Measurements from ENCODE around the gene RET. TPM values are rescaled to one million over a fixed set of nuclear protein-coding genes. Genes with fewer than 3 reads are reported as not detected.

Gene RET
- total RNA-seq, 1 donor from 2014 or later = 2.3 TPM

DNA sequence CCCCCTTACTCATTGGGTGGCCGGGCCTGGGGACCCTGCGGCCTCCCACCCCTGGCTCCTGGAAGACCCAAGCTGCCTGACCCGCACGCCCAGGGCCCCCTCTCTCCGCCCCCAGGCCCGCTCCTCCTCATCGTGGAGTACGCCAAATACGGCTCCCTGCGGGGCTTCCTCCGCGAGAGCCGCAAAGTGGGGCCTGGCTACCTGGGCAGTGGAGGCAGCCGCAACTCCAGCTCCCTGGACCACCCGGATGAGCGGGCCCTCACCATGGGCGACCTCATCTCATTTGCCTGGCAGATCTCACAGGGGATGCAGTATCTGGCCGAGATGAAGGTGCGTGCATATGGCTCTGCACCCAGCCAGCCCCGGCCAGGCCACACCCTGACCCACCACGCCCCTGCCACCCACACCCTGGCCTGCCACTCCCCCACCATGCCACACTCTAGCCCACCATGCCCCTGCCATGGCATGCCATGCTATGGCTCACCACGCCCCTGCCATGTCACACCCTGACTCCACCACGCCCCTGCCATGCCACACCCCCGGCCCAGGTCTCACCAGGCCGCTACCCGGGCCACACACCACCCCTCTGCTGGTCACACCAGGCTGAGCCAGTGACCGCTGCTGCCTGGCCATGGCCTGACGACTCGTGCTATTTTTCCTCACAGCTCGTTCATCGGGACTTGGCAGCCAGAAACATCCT lies 42.7 kb downstream of the RET start:
- DNase-seq (ENCODE audit: extremely low read depth, low read depth, low spot score) = no peak

DNA sequence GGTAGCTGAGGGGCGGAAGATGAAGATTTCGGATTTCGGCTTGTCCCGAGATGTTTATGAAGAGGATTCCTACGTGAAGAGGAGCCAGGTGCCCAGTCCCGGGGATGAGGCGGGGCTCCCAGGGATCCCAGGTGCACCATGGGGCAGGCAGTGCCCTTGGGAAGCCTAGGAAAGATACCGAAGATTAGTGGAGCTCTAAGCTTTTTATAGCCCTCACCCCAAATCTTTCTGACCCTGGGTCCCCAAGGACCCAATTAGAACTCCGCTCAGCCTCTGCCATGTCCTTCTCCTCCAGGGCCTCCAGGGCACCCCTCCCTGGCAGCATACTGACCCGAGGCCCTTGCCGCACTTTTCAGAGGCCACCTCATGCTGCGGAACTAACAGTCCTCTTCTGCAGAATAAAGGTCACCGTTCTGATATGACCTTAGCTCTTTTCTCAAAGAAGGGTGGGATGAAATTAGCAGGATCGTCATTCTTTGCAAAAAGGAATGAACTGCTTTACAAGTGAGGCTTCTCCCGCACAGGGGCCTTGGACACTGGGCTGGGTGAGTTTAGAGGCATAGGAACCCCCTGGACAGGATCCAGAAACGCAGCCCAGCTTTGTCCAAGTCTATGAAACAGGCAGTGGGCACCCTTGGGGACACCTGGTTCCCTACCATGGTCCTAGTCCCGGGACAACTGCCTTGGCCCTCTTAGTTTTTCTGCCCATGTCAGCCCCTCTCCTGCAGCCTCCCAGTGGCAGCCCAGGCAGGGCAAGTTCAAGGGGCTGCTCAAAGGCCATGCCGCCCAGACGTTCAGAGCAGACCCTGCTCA lies 43.5 kb downstream of the RET start:
- no peak for DNase-seq (ENCODE audit: extremely low read depth, low read depth, low spot score)

DNA sequence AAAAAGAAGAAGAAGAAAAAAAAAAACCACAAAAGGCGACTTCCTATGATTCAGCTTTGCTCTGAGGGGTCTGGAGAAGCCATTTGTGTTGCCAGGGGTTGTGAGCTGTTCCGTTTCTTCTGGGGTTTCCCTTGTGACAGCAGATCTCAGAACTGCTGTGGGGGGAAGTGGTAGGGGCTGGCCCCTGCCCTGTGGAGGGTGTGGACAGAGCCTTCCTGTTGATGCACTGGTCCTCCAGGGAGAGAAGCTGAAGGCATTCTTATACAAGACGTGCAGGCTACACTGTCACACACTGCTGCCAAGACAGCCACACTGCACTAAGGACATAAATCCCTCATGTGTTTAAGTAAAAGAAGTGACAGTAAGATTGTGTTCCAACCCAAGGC lies 44.1 kb downstream of the RET start:
- no peak for DNase-seq (ENCODE audit: extremely low read depth, low read depth, low spot score)

DNA sequence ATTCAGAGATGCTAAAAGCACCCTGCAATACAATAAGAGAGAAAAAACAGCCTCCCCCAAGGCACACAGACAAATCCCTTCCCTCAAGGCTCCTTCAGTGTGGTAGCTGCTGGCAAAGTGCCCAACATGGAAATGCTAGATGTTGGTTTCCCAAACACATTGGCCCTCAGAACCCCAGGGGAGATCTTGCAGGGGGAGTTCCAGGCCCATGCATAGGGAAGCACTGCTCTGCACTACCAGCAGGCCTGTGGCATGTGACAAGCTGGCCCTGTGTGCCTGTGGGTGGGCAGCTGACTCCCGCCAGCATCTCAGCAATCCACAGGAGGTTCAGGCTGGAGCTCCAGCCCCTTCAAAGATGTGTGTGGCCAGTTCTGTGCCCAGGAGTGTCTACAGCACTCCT lies 44.6 kb downstream of the RET start:
- no peak for DNase-seq (ENCODE audit: extremely low read depth, low read depth, low spot score)

DNA sequence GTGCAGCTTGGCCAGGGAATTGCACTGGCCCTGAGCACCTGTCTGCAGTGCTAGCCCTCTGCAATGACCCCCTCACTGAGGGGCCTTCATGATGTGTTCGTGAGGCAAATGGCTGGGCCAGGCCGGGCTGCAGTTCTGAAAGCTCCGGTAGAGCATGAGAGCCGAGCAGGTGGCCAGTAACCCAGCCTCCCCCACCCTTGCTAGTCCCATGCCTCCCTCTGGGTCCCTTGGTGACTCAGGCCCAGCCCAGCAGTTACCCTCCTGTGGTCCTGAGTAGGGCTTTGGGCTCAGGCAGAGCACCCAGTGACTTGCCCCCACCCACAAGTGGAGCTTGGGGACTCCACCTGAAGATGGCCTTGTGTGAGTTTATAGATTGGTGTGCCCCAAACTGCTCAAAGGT lies 45.2 kb downstream of the RET start:
- no peak for DNase-seq (ENCODE audit: extremely low read depth, low read depth, low spot score)

DNA sequence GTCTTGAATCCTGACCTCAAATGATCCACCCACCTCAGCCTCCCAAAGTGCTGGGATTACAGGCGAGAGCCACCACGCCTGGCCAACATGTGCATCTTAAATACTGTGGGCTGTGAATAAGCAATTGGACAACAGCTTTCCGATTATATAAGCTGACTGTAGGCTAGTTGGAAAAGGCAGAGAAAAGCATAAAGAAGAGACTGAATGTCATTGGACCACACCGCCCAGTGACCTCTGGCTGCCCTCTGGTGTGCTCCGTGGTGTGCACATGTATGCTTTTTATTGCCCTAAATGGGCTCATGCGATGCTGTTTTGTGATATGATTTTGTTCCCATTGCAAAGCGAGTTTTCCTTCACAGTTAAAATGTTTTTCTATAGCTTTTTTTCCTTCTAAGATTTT lies 46.0 kb downstream of the RET start:
- DNase-seq (ENCODE audit: extremely low read depth, low read depth, low spot score) = no peak

DNA sequence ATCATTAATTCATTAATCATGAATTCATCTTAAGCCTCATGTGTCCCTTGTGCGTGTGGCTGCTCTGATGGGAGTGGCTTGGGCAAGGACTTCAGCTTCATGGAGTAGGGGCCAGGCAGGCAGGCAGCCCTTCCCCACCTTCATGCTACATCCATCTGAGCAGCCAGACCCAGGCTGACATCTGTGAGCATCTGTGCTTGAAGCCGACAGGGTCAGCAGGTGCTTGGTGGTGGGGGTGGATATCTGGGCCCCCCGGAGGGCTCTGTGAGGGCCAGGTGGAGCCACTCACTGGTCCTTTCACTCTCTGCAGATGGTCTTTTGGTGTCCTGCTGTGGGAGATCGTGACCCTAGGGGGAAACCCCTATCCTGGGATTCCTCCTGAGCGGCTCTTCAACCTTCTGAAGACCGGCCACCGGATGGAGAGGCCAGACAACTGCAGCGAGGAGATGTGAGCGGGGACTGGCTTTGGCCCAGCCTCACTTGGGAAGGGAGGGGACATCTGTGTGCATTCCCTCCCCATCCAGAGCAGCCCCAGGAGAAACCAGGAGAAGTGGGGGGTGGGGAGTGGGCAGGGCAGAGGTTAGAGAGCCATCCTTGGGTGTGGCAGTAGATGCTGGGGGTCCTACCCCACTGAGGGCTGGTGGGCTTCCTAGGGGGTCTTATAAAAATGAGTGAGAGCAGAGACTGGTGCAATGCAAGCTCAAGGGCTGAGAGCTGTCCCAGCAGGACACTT lies 46.7 kb downstream of the RET start:
- no peak for DNase-seq (ENCODE audit: extremely low read depth, low read depth, low spot score)

DNA sequence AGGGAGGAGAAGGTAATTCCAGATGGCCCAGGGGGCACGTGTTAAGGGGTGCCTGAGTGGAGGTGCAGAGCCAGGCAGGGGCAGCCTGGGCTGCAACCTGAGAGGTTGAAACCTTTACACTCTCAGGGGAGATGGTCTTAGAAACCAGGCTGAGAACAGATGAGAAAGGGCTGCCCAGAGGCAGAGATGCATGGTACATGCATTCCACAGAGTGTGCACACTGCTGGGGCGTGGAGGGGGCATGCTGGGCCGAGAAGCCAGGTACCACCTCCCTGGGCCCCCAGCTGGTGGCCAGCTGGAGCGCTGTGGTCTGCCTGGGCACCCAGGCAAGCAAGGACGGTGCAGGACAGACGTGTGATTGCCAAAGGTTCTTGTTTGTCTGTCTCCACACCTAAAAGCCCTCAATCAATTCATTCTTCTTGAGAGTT lies 47.2 kb downstream of the RET start:
- DNase-seq (ENCODE audit: extremely low read depth, low read depth, low spot score) = no peak

DNA sequence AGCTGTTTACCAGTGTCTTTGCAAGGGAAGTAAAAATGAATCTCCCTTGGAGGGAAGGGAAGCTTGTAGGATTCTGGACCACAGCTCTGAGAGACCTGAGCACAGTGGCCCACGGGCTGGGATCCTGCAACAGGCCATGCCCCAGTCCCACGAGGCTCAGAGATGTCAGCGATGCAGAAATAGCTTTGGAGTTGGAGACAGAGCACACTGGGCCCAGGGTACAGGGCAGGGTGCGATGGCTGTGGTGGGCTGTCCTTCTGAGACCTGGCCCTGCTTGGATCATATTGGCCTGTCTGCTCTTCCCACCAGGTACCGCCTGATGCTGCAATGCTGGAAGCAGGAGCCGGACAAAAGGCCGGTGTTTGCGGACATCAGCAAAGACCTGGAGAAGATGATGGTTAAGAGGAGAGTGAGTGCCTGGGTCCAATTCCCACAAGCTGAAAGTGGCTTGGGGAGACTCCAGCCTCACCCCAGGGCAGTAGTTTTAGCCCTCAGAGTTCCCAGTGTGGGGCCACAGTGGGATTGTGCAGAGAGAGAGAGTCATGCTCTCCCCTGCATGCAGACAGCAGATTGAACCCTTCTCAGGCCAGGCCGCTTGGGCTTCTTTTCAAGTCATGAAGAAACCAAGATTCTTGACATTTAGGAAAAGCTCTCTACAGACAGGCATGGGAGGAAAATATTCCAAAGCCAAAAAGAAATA lies 47.9 kb downstream of the RET start:
- no peak for DNase-seq (ENCODE audit: extremely low read depth, low read depth, low spot score)

DNA sequence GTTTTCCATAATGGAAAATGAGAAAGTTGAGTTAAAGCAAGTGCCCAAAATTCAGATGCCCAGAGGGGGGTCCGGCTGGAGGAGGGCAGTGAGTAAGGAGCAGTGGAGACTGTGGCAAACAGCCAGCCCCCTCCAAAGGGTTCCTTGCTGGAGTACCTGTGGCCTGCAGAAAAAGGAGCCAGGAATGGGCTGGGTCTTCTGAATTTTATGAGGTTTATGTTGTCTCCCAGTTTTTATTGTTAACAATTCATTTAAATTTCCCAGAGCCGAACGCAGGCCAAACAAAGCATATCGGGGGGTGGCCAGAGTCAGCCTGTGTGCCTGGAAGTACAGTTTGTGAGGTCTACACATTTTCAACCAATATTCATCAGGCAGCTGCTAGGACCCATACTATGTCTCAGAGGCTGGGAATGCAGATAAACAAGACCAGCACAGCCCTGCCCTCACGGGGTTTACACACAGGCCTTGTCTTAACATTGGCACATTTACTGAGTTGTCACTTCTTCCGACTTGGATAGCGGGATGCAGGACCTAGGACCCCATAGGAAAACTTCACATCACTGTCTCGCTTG lies 48.5 kb downstream of the RET start:
- DNase-seq (ENCODE audit: extremely low read depth, low read depth, low spot score) = no peak

DNA sequence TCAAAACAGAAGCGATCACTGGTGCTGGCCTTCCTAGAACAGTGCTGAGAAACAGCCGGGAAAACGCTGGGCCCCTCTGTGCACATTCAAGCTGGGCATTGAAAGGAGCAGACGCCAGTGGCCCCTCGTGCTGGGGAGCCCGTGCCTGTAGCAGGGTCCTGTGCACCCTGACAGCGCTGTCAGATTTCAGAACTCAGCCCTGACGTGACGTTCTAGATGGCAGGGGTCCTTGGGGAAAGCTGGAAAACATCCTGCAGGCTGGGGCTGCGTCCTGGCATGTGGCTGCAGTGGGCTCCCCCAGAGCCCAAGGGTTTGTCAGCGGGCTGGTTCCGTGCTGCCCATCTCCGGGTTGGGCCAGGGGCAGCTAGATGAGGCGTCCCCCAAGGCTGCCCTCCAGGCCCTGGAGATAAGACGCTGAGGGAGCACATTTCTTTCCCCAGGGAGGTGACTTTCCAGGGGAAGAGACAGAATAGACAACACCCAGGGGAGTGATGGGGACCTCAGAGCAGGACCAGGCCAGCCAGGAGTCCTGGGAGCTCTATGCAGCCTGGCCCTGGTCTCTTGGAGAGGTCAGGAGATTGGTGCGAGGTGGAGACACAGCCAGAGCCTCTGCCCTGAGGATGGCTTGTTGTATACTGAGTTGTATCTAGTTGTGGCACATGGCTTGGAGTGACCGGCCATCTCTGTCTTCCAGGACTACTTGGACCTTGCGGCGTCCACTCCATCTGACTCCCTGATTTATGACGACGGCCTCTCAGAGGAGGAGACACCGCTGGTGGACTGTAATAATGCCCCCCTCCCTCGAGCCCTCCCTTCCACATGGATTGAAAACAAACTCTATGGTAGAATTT lies 49.2 kb downstream of the RET start:
- DNase-seq (ENCODE audit: extremely low read depth, low read depth, low spot score) = no peak

DNA sequence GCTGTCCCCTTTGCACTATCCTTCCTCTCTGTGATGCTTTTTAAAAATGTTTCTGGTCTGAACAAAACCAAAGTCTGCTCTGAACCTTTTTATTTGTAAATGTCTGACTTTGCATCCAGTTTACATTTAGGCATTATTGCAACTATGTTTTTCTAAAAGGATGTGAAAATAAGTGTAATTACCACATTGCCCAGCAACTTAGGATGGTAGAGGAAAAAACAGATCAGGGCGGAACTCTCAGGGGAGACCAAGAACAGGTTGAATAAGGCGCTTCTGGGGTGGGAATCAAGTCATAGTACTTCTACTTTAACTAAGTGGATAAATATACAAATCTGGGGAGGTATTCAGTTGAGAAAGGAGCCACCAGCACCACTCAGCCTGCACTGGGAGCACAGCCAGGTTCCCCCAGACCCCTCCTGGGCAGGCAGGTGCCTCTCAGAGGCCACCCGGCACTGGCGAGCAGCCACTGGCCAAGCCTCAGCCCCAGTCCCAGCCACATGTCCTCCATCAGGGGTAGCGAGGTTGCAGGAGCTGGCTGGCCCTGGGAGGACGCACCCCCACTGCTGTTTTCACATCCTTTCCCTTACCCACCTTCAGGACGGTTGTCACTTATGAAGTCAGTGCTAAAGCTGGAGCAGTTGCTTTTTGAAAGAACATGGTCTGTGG lies 50.0 kb downstream of the RET start:
- DNase-seq (ENCODE audit: extremely low read depth, low read depth, low spot score) = no peak

DNA sequence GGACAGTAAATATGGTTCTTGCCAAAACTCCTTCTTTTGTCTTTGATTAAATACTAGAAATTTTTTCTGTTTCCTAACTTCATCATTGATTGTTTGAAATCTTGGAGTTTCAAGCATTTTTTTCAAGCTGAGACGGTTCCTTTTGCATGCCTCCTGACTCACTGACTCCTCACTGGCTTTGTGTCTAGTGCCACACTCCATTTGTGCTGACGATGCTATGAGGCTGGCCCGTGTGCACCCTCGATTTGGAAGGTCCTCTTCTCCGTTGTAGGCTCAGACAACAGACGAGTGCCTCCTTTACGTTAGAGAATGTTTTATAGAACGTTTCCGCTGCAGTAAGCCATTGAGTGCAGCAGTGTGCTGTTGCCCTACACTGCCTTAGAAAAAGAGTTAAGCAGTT lies 50.6 kb downstream of the RET start:
- no peak for DNase-seq (ENCODE audit: extremely low read depth, low read depth, low spot score)

DNA sequence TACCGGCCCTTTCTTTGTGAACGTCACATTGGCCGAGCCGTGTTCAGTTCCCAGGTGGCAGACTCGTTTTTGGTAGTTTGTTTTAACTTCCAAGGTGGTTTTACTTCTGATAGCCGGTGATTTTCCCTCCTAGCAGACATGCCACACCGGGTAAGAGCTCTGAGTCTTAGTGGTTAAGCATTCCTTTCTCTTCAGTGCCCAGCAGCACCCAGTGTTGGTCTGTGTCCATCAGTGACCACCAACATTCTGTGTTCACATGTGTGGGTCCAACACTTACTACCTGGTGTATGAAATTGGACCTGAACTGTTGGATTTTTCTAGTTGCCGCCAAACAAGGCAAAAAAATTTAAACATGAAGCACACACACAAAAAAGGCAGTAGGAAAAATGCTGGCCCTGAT lies 51.5 kb downstream of the RET start:
- no peak for DNase-seq (ENCODE audit: extremely low read depth, low read depth, low spot score)

DNA sequence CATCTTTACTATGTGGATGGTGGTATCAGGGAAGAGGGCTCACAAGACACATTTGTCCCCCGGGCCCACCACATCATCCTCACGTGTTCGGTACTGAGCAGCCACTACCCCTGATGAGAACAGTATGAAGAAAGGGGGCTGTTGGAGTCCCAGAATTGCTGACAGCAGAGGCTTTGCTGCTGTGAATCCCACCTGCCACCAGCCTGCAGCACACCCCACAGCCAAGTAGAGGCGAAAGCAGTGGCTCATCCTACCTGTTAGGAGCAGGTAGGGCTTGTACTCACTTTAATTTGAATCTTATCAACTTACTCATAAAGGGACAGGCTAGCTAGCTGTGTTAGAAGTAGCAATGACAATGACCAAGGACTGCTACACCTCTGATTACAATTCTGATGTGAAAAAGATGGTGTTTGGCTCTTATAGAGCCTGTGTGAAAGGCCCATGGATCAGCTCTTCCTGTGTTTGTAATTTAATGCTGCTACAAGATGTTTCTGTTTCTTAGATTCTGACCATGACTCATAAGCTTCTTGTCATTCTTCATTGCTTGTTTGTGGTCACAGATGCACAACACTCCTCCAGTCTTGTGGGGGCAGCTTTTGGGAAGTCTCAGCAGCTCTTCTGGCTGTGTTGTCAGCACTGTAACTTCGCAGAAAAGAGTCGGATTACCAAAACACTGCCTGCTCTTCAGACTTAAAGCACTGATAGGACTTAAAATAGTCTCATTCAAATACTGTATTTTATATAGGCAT lies 52.3 kb downstream of the RET start:
- DNase-seq (ENCODE audit: extremely low read depth, low read depth, low spot score) = no peak

DNA sequence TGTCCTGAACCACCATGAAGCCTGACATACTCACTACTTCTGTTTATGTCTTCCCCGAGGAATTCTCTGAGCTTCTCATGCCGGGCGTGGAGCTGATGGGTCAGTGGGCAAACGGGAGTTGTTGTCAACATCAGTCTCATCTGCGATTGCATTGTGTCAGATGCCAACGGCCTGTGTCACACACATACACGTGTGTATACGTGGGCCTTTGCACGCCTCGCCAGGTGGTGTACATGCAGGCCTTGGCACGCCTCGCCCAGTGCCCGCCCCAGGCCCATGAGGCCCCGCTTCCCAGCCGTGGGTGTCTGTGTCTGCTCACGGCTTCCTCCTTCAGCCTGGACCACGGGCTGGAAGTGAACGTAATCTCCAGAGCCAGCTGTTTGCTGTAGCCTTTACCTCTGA lies 53.9 kb downstream of the RET start:
- no peak for DNase-seq (ENCODE audit: extremely low read depth, low read depth, low spot score)

DNA sequence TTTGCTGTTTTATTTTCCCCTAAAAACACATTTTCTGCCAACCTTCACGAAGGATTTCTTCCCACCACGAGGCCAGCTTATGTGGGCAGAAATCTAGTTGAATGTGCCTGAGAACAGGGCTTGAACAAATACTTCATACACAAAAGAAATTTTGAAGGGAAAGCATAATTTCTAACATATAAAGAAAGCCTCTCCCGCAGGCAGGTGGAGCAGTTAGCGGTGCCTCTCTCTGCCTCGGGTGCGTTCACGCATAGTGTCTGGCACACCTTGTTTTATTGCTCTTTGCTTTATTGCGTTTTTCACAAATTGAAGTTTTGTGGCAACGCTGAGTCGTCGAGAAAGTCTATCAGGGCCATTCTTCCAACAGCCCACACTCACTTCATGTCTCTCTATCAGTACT lies 54.4 kb downstream of the RET start:
- no peak for DNase-seq (ENCODE audit: extremely low read depth, low read depth, low spot score)

DNA sequence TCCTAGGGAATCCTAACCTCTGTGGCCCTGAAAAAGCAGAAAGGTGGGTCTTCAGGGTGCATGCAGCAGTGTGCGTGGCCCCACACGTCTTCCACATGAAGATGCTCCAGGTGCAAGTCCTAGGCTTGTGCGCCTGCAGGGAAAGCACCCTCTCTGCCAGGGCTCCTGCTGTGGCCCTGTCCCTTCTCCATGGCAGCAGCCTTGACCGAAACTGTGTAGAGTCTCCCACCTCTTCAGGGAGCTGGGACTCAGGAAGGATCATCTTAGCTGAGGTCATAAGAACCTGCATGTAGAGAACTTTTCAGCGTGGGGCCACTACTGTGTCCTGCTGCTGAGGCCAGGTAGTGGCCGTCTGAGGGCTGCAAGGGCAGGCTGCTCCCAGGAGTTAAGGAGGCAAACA lies 55.0 kb downstream of the RET start:
- no peak for DNase-seq (ENCODE audit: extremely low read depth, low read depth, low spot score)

Data from glomerular endothelial cell (primary cell).